K562 (cell line): ENCODE measurements around the gene EOLA1. TPM values are rescaled to one million over a fixed set of nuclear protein-coding genes. Genes with fewer than 3 reads are reported as not detected.

ENCODE experiments used
- ARID1B ChIP-seq: fragments of 450-650 bp; IDR thresholded peaks from 2 replicates; pipeline ENCODE4 v1.6.1; 2016; ENCODE audit warnings: antibody characterized with exemption, mild to moderate bottlenecking, inconsistent platforms
- BCL6 ChIP-seq: fragments of 250-450 bp; sonication (Bioruptor Pico); IDR thresholded peaks from 2 replicates; pipeline ENCODE4 v1.4.0; 2020
- CBFA2T2 ChIP-seq: fragments of 450-650 bp; conservative IDR thresholded peaks from 2 replicates; pipeline ENCODE4 v1.6.1; 2017; ENCODE audit warnings: mild to moderate bottlenecking
- CEBPG ChIP-seq, 3 experiments: fragments of 200-800 bp in 1 of 3; sonication (Bioruptor generic) in 1 of 3; sonication (generic) in 1 of 3; formaldehyde crosslinking in 1 of 3; IDR thresholded peaks in 2 of 3; conservative IDR thresholded peaks in 1 of 3; 2 replicates each; pipeline versions ENCODE4 v1.6.1 to v1.8.0; 2016 to 2022; ENCODE audit warnings: missing compliant biosample characterization in 2 of 3, missing genetic modification characterization in 2 of 3, mild to moderate bottlenecking in 1 of 3, missing genetic modification reagents in 1 of 3
- CREM ChIP-seq: IDR thresholded peaks from 2 replicates; pipeline ENCODE4 v1.6.1; 2014; ENCODE audit warnings: antibody characterized with exemption, low read depth
- EP300 ChIP-seq: IDR thresholded peaks from 2 replicates; pipeline ENCODE4 v1.6.1; 2012; ENCODE audit warnings: low read length, improper control_type of control experiment
- EP400 ChIP-seq: fragments of 450-650 bp; IDR thresholded peaks from 2 replicates; pipeline ENCODE4 v1.6.1; 2017; ENCODE audit warnings: antibody characterized with exemption, mild to moderate bottlenecking, moderate library complexity
- IRF2 ChIP-seq: sonication (generic); formaldehyde crosslinking; IDR thresholded peaks from 2 replicates; pipeline ENCODE4 v1.8.1; 2022; ENCODE audit warnings: mild to moderate bottlenecking, missing genetic modification reagents
- KAT8 ChIP-seq: fragments of 450-650 bp; IDR thresholded peaks from 2 replicates; pipeline ENCODE4 v1.6.1; 2016; ENCODE audit warnings: low read depth, mild to moderate bottlenecking
- KDM4B ChIP-seq, 2 experiments: fragments of 450-650 bp in 1 of 2; sonication (generic) in 1 of 2; IDR thresholded peaks; 2 replicates each; pipeline ENCODE4 v1.6.1; 2016 to 2017; ENCODE audit warnings: borderline replicate concordance in 2 of 2, antibody characterized with exemption in 1 of 2, low read depth in 1 of 2, mild to moderate bottlenecking in 1 of 2
- MAZ ChIP-seq, 2 experiments: fragments of 450-650 bp in 1 of 2; sonication (generic) in 1 of 2; formaldehyde crosslinking; IDR thresholded peaks in 1 of 2; conservative IDR thresholded peaks in 1 of 2; 2 replicates each; pipeline versions ENCODE4 v1.4.0 to v1.5.0; 2020; ENCODE audit warnings: mild to moderate bottlenecking in 1 of 2, missing genetic modification reagents in 1 of 2
- MTA2 ChIP-seq: fragments of 450-650 bp; IDR thresholded peaks from 2 replicates; pipeline ENCODE4 v1.6.1; 2016; ENCODE audit warnings: low read depth
- NR2C2 ChIP-seq, 2 experiments: fragments of 200-800 bp in 1 of 2; sonication (Bioruptor generic) in 1 of 2; sonication (generic) in 1 of 2; formaldehyde crosslinking in 1 of 2; IDR thresholded peaks; 2 replicates each; pipeline versions ENCODE4 v1.6.1 to v1.8.0; 2016 to 2022; ENCODE audit warnings: mild to moderate bottlenecking in 1 of 2, missing compliant biosample characterization in 1 of 2, missing genetic modification characterization in 1 of 2, missing genetic modification reagents in 1 of 2
- PHB2 ChIP-seq: fragments of 450-650 bp; IDR thresholded peaks from 2 replicates; pipeline ENCODE4 v1.6.1; 2017; ENCODE audit warnings: low read depth
- PRMT5 ChIP-seq: sonication (generic); formaldehyde crosslinking; IDR thresholded peaks from 2 replicates; pipeline ENCODE4 v1.5.0; 2020; ENCODE audit warnings: missing genetic modification reagents
- PURB ChIP-seq: sonication (generic); formaldehyde crosslinking; IDR thresholded peaks from 2 replicates; pipeline ENCODE4 v1.9.0; 2021; ENCODE audit warnings: low read depth, mild to moderate bottlenecking, missing genetic modification reagents
- SMAD2 ChIP-seq: fragments of 150-350 bp; IDR thresholded peaks from 2 replicates; pipeline ENCODE4 v1.6.1; 2014; ENCODE audit warnings: low read depth, mild to moderate bottlenecking, low read length
- SMAD4 ChIP-seq: fragments of 250-450 bp; sonication (Bioruptor Pico); conservative IDR thresholded peaks from 2 replicates; pipeline ENCODE4 v1.8.0; 2021; ENCODE audit warnings: inconsistent platforms, mild to moderate bottlenecking, moderate library complexity
- STAT5B ChIP-seq: fragments of 250-450 bp; sonication (Bioruptor Pico); IDR thresholded peaks from 2 replicates; pipeline ENCODE4 v1.8.0; 2021; ENCODE audit warnings: mild to moderate bottlenecking, inconsistent platforms
- TAF7 ChIP-seq: fragments of 450-650 bp; IDR thresholded peaks from 2 replicates; pipeline ENCODE4 v1.6.1; 2016; ENCODE audit warnings: missing genetic modification characterization, missing compliant biosample characterization
- TBP ChIP-seq: optimal IDR thresholded peaks from 2 replicates; pipeline ENCODE3; 2011; ENCODE audit warnings: low read depth, low read length, improper control_type of control experiment
- TCF3 ChIP-seq: sonication (generic); formaldehyde crosslinking; IDR thresholded peaks from 2 replicates; pipeline ENCODE4 v1.4.0; 2020; ENCODE audit warnings: mild to moderate bottlenecking, missing genetic modification reagents
- TSC22D4 ChIP-seq: fragments of 450-650 bp; IDR thresholded peaks from 2 replicates; pipeline ENCODE4 v1.6.1; 2016; ENCODE audit warnings: missing genetic modification characterization, missing biosample characterization, control low read depth
- ZNF124 ChIP-seq: sonication (generic); formaldehyde crosslinking; IDR thresholded peaks from 2 replicates; pipeline ENCODE4 v1.8.1; 2022; ENCODE audit warnings: missing genetic modification reagents
- ZNF253 ChIP-seq: fragments of 250-450 bp; sonication (Bioruptor Pico); conservative IDR thresholded peaks from 2 replicates; pipeline ENCODE4 v1.6.1; 2021; ENCODE audit warnings: mild to moderate bottlenecking
- ZNF347 ChIP-seq: fragments of 450-650 bp; formaldehyde crosslinking; IDR thresholded peaks from 2 replicates; pipeline ENCODE4 v1.4.0; 2020; ENCODE audit warnings: low read depth, mild to moderate bottlenecking, moderate library complexity
- ZNF507 ChIP-seq: conservative IDR thresholded peaks from 2 replicates; pipeline ENCODE4 v1.6.1; 2017; ENCODE audit warnings: missing genetic modification characterization, missing compliant biosample characterization
- ZNF75A ChIP-seq: fragments of 450-650 bp; formaldehyde crosslinking; IDR thresholded peaks from 2 replicates; pipeline ENCODE4 v1.4.0; 2020; ENCODE audit warnings: mild to moderate bottlenecking
- polyA plus RNA-seq, 8 experiments: library from polyadenylated mRNA; depleted of rRNA in 4 of 8; stranded (reverse) in 5 of 8; unstranded in 3 of 8; fragments of >200 nt; fragmentation: Nextera tagmentation in 2 of 8; fragmentation: Illumina TruSeq in 1 of 8; extraction: Ambion mirVana in 2 of 8; extraction: Trizol in 1 of 8; gene quantifications; 2 replicates each; pipeline versions ENCODE4 v1.2.1 to v1.2.3, GENCODE V29; 2011 to 2014; ENCODE audit warnings: inconsistent platforms in 1 of 8, missing spikeins in 1 of 8
- total RNA-seq, 7 experiments: library from RNA; depleted of rRNA in 6 of 7; stranded (reverse); fragments of >200 nt in 6 of 7; fragmentation: Illumina TruSeq in 2 of 7; extraction: Trizol in 2 of 7; gene quantifications; 2 replicates each; pipeline versions ENCODE4 v1.2.1 to v1.2.3, GENCODE V29; 2011 to 2021; ENCODE audit warnings: low replicate concordance in 1 of 7
- TF ChIP-seq, protein P1 (sequence below): fragments of 450-650 bp; formaldehyde crosslinking; IDR thresholded peaks from 2 replicates; pipeline ENCODE4 v1.4.0; 2020; ENCODE audit warnings: mild to moderate bottlenecking, moderate library complexity

EOLA1 gene
- total and polyA plus RNA-seq, 9 of the 15 experiments (the other 6 are each of a cell fraction or from before 2014, with no cell fraction given) = 6.3 to 32.9 (median 18.2) TPM

DNA sequence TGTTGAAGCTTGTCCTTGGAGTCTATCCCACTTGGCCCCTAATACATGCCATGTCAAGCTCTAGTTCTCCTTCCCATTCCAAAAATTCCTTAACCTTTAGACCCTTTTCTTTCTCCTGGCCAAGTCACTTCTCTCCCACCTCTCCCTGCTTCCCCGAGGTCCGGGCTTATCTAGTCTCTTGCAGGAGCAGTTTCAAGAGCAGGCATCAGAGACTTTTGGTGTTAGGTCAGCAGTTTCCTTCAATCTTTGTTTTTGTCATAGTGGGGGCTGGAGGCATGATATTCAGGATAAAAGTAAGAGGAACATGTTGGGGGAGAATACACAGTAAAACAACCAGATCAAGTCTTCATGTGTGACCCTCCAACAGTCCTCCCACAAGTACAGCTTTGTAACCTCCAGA, 24.2 kb upstream of the EOLA1 start (continued):
- TF ChIP-seq ZNF75A (no peak), EP400 (no peak), CREM (0 out of 2 replicates have a peak, but pooled peaks have one; percentile 16), EP300 (peak; percentile 35; the same call in 1 of the 2 replicates), MAZ (CRISPR knock-in tag; conservative IDR thresholded peaks at IDR 0.05 in 1 of 2, IDR thresholded peaks at IDR 0.05 in 1 of 2) (no peak), TBP (no peak), PURB (CRISPR knock-in tag) (no peak), TAF7 (tag) (no peak), ZNF253 (CRISPR knock-in tag) (no peak), ARID1B (peak; percentile 77), NR2C2 (CRISPR knock-in tag; IDR thresholded peaks at IDR 0.05) (no peak), NR2C2 (tag; IDR thresholded peaks at IDR 0.05) (0 out of 2 replicates have a peak, but pooled peaks have one; percentile 7), SMAD4 (0 out of 2 replicates have a peak, but pooled peaks have one; percentile 31), ZNF507 (tag) (no peak), MTA2 (peak; percentile 29; the same call in 1 of the 2 replicates), CEBPG (CRISPR knock-in tag; IDR thresholded peaks at IDR 0.05) (no peak), CEBPG (tag; conservative IDR thresholded peaks at IDR 0.05 in 1 of 2, IDR thresholded peaks at IDR 0.05 in 1 of 2) (no peak), PHB2 (no peak), KAT8 (no peak), SMAD2 (no peak), ZNF347 (CRISPR knock-in tag) (no peak), CBFA2T2 (peak; percentile 53), STAT5B (CRISPR knock-in tag) (no peak), TCF3 (CRISPR knock-in tag) (peak; percentile 65), ZNF124 (CRISPR knock-in tag) (no peak), IRF2 (CRISPR knock-in tag) (no peak), BCL6 (CRISPR knock-in tag) (no peak), PRMT5 (no peak), TSC22D4 (tag) (no peak), KDM4B (IDR thresholded peaks at IDR 0.05; ENCODE audit: borderline replicate concordance in 2 of 2, low read depth in 1 of 2) (no peak)
- TF ChIP-seq, protein P1, sequence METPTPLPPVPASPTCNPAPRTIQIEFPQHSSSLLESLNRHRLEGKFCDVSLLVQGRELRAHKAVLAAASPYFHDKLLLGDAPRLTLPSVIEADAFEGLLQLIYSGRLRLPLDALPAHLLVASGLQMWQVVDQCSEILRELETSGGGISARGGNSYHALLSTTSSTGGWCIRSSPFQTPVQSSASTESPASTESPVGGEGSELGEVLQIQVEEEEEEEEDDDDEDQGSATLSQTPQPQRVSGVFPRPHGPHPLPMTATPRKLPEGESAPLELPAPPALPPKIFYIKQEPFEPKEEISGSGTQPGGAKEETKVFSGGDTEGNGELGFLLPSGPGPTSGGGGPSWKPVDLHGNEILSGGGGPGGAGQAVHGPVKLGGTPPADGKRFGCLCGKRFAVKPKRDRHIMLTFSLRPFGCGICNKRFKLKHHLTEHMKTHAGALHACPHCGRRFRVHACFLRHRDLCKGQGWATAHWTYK (CRISPR knock-in tag) = no peak
